HG03103 (cell line): ENCODE measurements around the gene ABRACL.

Experiments used
- ATAC-seq: cut with Tn5 transposase; IDR thresholded peaks from one replicate; pipeline ENCODE4 v1.9.1; 2021; ENCODE audit warnings: low read depth; ENCODE audit not compliant: unreplicated experiment

Gene ABRACL

GRCh38 chr6:139051396-139052060, 23.0 kb downstream of the ABRACL start:
- no peak for ATAC-seq

- ATAC-seq = no peak
These were observed 24.8 kb downstream of the ABRACL start for GRCh38 chr6:139053382-139053781.

- ATAC-seq = no peak
These were observed 25.5 kb downstream of the ABRACL start for GRCh38 chr6:139054001-139054400.

GRCh38 chr6:139055709-139056108, 27.2 kb downstream of the ABRACL start:
- no peak for ATAC-seq

- ATAC-seq = no peak
These were observed 29.5 kb downstream of the ABRACL start for GRCh38 chr6:139058029-139058428.

- ATAC-seq = no peak
These were observed 31.8 kb downstream of the ABRACL start for GRCh38 chr6:139060332-139060731.

- no peak for ATAC-seq
These were observed 34.5 kb downstream of the ABRACL start for GRCh38 chr6:139062932-139063646.

GRCh38 chr6:139064981-139065665, 36.6 kb downstream of the ABRACL start:
- ATAC-seq = no peak

GRCh38 chr6:139066080-139066479, 37.5 kb downstream of the ABRACL start:
- no peak for ATAC-seq

GRCh38 chr6:139068846-139069245, 40.3 kb downstream of the ABRACL start:
- no peak for ATAC-seq

- ATAC-seq = no peak
These were observed 44.6 kb downstream of the ABRACL start for GRCh38 chr6:139073118-139073517.

GRCh38 chr6:139079018-139079417, 50.5 kb downstream of the ABRACL start:
- no peak for ATAC-seq

- ATAC-seq = no peak
These were observed 51.8 kb downstream of the ABRACL start for GRCh38 chr6:139080255-139080920.

- no peak for ATAC-seq
These were observed 52.9 kb downstream of the ABRACL start for GRCh38 chr6:139081471-139081870.

GRCh38 chr6:139082370-139082769, 53.8 kb downstream of the ABRACL start:
- ATAC-seq = no peak

- no peak for ATAC-seq
These were observed 63.3 kb downstream of the ABRACL start for GRCh38 chr6:139091826-139092225.
